Measurements from ENCODE around the gene EEF1AKMT1.
"Not testable (repeated sequence)": the region's sequence is repeated elsewhere in the genome, so short reads cannot be mapped to it uniquely, and the experiment has no call there.

EEF1AKMT1 gene

DNA sequence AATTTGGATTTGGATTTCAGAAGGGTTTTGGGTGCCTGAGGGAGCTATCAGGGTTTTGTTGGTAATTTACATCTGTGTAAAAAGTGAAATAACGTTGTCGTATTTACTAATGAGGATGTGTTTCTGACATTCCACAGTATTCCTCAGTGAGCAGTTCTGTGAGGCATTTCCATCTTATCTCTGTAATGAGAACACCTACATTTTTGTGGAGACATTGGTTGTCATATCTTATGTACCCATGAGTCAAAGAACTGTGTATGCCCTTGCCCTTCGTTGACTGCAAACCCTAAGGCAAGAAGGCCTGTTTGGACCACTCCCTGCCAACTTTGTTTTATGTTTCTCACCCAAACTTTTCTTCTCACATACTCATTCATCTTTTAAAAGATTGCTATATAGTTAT lies 84.5 kb downstream of the EEF1AKMT1 start:
- DNase-seq, result no peak

GRCh38 chr13:20686863-20687579 lies 86.7 kb downstream of the EEF1AKMT1 start:
- DNase-seq, result no peak

GRCh38 chr13:20686167-20686566 lies 87.6 kb downstream of the EEF1AKMT1 start:
- DNase-seq, result no peak

DNA sequence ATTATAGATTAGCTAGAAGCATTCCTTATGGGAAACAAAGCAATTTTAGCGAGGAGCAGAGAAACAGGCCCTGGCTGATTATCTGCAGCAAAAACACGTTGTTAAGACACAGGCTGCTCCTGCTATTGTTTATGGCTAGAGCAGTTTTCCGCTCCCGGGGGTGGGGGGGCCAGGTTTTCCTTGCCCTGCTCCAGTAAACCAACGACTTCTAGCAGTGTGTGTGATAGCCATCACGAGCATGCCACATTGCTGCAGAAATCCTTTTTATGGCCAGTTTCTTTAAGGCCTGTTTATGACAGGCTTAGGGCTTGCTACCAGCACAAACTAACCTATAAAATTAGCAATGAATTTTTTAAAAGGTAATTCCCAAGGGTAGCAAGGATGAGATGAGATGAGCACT lies 88.7 kb downstream of the EEF1AKMT1 start:
- DNase-seq, result no peak

DNA sequence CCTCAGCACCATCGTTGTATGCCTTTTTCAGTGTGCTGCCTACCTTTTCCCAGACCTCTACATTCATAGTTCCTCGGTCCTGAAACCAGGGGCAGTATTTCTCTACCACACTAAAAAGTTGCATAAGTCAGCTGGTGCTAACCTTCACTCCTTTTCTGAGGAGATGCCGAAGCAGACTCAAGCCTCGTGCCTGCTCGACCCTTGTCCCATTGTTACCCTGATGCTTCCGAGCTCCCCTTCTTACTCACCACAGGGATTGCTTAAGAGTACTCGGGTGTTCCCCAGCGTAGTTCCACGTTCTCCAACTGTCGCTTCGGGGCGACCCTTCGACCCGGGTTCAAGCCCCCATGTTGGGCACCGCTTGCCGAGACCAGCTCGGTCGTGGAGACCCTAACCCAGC lies 89.2 kb downstream of the EEF1AKMT1 start:
- DNase-seq, result no peak

DNA sequence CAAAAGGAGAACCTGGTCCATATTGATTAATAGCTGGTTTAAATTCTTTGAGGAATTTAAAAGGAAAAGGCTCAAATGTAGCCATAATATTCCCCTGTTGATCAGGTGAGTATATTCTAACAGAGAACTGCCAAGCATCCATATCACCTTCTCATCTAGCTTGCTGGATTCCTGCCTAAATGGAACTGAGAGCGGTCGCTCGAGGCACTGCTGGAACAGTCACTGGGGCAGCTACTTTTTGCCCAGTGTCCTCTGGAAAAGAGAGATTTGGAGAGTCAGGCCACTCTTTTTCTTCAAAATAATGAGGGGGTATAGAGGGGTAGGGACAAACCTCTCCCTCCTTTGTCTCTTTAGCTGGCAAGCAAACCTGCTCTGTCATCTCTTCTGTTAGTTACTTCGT lies 89.7 kb downstream of the EEF1AKMT1 start:
- DNase-seq, result no peak

- no peak for DNase-seq
Measured at GRCh38 chr13:20682061-20682460, 91.7 kb downstream of the EEF1AKMT1 start.

GRCh38 chr13:20681481-20681880 lies 92.3 kb downstream of the EEF1AKMT1 start:
- DNase-seq, result not testable (repeated sequence)

DNA sequence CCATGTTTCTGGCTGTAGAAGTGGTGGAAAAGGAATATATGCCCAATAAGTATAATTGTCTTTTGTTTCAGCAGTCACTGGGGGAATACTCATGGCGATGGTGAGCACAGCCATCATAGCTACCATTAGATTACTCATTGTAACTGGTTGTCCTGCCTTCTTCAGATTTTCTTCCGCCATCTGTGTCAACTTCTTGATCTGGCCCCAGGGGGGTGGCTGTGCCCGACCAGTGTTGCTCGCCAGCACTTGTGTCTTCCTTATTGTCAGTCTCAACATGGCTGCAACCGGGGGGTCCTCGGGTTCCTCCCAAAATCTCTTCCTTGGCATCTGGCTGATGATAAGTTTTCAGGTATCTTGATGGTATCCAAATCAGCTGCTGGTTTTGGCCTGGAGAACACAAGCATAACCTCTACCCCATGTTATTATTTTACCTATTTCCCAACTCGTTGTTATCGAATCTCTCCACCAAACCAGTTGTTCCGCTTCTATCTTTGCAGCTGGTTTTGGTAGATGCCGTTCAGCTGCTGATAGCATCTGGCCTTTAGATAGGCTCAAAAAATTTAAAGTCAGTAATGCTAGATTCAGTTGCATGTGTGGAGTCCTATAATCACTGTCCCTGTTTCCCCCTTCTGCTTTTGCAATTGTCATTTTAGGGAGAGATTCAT lies 93.2 kb downstream of the EEF1AKMT1 start:
- no peak for DNase-seq

- DNase-seq, result no peak
Measured at GRCh38 chr13:20679879-20680278, 93.9 kb downstream of the EEF1AKMT1 start.
